ENCODE results near the gene ZNF544. TPM values are rescaled to one million over a fixed set of nuclear protein-coding genes. Genes with fewer than 3 reads are reported as not detected.

The ZNF544 gene
- polyA plus RNA-seq, 6 donors from 2014 or later = 16.4 to 41.1 (median 23.1) TPM

DNA sequence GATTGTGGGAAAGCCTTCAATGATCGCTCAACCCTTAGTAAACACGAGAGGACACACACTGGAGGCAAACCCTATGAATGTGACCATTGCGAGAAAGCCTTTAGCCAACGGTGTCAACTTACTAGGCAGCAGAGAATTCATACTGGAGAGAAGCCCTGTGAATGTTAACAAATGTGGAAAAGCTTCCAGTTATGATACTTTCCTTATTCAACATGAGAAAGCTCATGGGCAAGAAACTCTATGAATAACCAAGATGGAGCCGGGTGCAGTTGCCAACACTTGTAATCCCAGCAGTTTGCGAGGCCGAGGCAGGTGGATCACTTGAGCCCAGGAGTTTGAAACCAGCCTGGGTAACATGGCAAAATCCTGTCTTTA lies 34.2 kb downstream of the ZNF544 start:
- Mint-ChIP-seq H3K4me3 (peak overlapping the region in 1 of 8 donors; percentile 20), H3K9me3 (peaks cover 2 to 97% (median 64%) of the 10 kb centered on the region in 7 donors), H3K27ac (peak overlapping the region in 2 of 6 donors; percentile 61 to 76), H3K27me3 (no peaks in the 10 kb centered on the region), H3K4me1 (peaks cover 0 to under 1% (median 0%) of the 10 kb centered on the region in 3 donors), H3K36me3 (peaks cover 23 to 35% of the 10 kb centered on the region in 2 donors)
- DNase-seq (no peak), ATAC-seq (ENCODE audit: low read depth in 2 of 2) (no peak)

- H3K9me3 Mint-ChIP-seq = peaks cover 0 to 94% (median 50%) of the 10 kb centered on the region in 7 donors
- no peak for ATAC-seq (ENCODE audit: low read depth in 2 of 2)
- H3K4me3 Mint-ChIP-seq = peak overlapping the region in 1 of 8 donors; percentile 16
- no peaks in the 10 kb centered on the region for H3K27me3 Mint-ChIP-seq
- H3K4me1 Mint-ChIP-seq = no peaks in the 10 kb centered on the region
- H3K27ac Mint-ChIP-seq = no peak overlapping the region
- DNase-seq = no peak
- H3K36me3 Mint-ChIP-seq = peaks cover 11 to 27% of the 10 kb centered on the region in 2 donors
Observed at GRCh38 chr19:58265100-58265499, 36.4 kb downstream of the ZNF544 start.

DNA sequence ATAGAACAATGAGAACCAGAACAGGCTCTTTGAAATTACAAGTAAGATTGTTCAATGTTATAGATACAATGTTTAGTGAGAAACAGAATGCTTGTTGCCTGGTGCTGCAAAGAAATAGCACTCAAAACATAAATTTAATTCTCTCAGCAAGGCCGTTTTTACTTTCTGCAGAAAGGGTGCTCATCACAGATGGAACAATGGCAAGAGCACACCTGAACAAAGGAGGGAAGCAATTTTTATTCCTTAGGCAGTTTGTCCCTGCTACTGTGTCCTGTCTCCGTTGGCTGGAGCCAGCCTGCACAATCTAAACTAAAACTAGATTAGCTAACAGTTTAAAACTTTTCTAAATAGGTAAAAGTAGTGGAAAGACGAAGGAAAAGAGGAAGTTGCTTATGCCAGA lies 39.6 kb downstream of the ZNF544 start:
- H3K27ac Mint-ChIP-seq = no peak overlapping the region
- DNase-seq (no peak), ATAC-seq (ENCODE audit: low read depth in 2 of 2) (no peak)
- H3K36me3 Mint-ChIP-seq = peaks cover 4 to 30% of the 10 kb centered on the region in 2 donors
- no peak overlapping the region for H3K4me3 Mint-ChIP-seq
- peaks cover 0 to 86% (median 41%) of the 10 kb centered on the region in 7 donors for H3K9me3 Mint-ChIP-seq
- H3K4me1 Mint-ChIP-seq = no peaks in the 10 kb centered on the region
- no peaks in the 10 kb centered on the region for H3K27me3 Mint-ChIP-seq

GRCh38 chr19:58274771-58275201 lies 46.1 kb downstream of the ZNF544 start:
- H3K4me3 Mint-ChIP-seq = peak overlapping the region in 1 of 8 donors; percentile 71
- H3K27ac Mint-ChIP-seq = no peak overlapping the region
- no peak for DNase-seq
- no peaks in the 10 kb centered on the region for H3K27me3 Mint-ChIP-seq
- ATAC-seq (ENCODE audit: low read depth in 2 of 2) = no peak
- H3K4me1 Mint-ChIP-seq = peaks cover 11 to 26% (median 16%) of the 10 kb centered on the region in 3 donors
- H3K9me3 Mint-ChIP-seq = peaks cover 0 to 35% (median 14%) of the 10 kb centered on the region in 7 donors
- H3K36me3 Mint-ChIP-seq = peaks cover 11 to 38% of the 10 kb centered on the region in 2 donors

GRCh38 chr19:58275564-58275963 lies 46.9 kb downstream of the ZNF544 start:
- DNase-seq (no peak), ATAC-seq (ENCODE audit: low read depth in 2 of 2) (no peak)
- peaks cover 0 to 30% (median 10%) of the 10 kb centered on the region in 7 donors for H3K9me3 Mint-ChIP-seq
- H3K27ac Mint-ChIP-seq = peak overlapping the region in 1 of 6 donors; percentile 62
- no peak overlapping the region for H3K4me3 Mint-ChIP-seq
- H3K27me3 Mint-ChIP-seq = no peaks in the 10 kb centered on the region
- H3K4me1 Mint-ChIP-seq = peaks cover 17 to 34% (median 24%) of the 10 kb centered on the region in 3 donors
- peaks cover 8 to 30% of the 10 kb centered on the region in 2 donors for H3K36me3 Mint-ChIP-seq

DNA sequence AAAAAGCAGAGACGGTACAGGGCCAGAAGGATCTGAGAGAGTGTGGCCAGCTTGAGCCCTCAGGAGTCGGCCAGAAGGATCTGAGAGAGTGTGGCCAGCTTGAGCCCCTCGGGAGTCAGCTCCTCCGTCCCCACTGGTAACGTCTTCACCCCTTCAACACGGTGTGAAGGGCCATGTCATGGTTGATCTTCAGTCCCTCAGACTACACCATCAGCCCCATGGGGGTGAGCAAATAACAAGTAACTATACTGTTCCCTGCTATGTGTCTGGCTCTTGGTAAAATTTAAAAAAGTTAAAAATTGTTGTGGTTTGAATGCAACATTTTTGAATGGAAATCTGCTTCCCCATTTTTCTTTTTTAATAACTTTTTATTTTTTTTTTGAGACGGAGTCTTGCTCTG lies 48.5 kb downstream of the ZNF544 start:
- Mint-ChIP-seq H3K4me3 (peak overlapping the region; percentile 60 to 98 (median 91)), H3K4me1 (peaks cover 27 to 42% (median 35%) of the 10 kb centered on the region in 3 donors), H3K27ac (peak overlapping the region in 2 of 6 donors; percentile 62 to 73), H3K36me3 (peaks cover 8 to 16% of the 10 kb centered on the region in 2 donors), H3K27me3 (no peaks in the 10 kb centered on the region), H3K9me3 (peaks cover 0 to 14% (median 2%) of the 10 kb centered on the region in 7 donors)
- ATAC-seq (ENCODE audit: low read depth in 2 of 2) = no peak
- DNase-seq = no peak

- Mint-ChIP-seq H3K4me1 (peaks cover 32 to 42% (median 35%) of the 10 kb centered on the region in 3 donors), H3K27ac (peak overlapping the region; percentile 6 to 97 (median 94)), H3K4me3 (peak overlapping the region; percentile 83 to 98 (median 96)), H3K9me3 (peaks cover 0 to 11% (median 2%) of the 10 kb centered on the region in 7 donors), H3K36me3 (peaks cover 8 to 16% of the 10 kb centered on the region in 2 donors), H3K27me3 (no peaks in the 10 kb centered on the region)
- ATAC-seq (ENCODE audit: low read depth in 2 of 2) (peak in 1 of 2 donors; percentile 3), DNase-seq (no peak)
Observed at GRCh38 chr19:58277748-58278540, 49.2 kb downstream of the ZNF544 start.

DNA sequence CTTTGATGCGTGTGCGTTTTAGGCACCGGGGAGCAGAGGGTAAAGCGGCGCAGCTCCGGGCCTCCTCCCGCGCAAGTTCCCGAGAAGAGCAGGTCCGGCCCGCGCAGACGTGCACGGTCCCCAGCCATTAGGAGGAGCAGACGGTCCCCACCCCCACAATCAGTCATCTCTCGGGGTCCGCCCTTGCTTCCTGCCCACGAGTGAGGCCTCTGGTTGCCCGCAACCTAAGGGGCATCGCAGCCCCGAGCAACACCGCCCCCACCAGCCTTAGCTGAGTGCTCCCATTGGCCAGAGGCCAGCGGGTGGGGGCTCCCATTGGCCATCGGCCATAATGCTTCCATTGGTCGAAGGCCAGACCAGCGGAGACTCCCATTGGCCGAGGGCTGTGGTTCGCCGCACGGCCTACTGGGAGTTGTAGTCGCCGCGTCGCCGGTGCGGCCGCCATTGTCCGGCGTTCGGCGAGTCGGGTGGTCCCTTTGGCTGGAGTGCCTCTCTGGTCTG lies 49.9 kb downstream of the ZNF544 start, which contains the start of gene ZNF8:
Gene ZNF8, plus strand, starts transcription at position 415 of the 501 bp plus-strand sequence. CDS start 127 bp downstream, outside the sequence.
- H3K9me3 Mint-ChIP-seq = peaks cover 0 to 8% (median 2%) of the 10 kb centered on the region in 7 donors
- H3K27ac Mint-ChIP-seq = peak within 1 kb of the TSS; percentile 63 to 97 (median 94)
- peaks cover 33 to 42% (median 35%) of the 10 kb centered on the region in 3 donors for H3K4me1 Mint-ChIP-seq
- no peaks in the 10 kb centered on the region for H3K27me3 Mint-ChIP-seq
- H3K36me3 Mint-ChIP-seq = peaks cover 8 to 16% of the 10 kb centered on the region in 2 donors
- H3K4me3 Mint-ChIP-seq = peak within 1 kb of the TSS; percentile 83 to 98 (median 96)
- DNase-seq (peak; percentile 96), ATAC-seq (ENCODE audit: low read depth in 2 of 2) (peak; percentile 96 to 97)

- Mint-ChIP-seq H3K4me1 (peaks cover 33 to 42% (median 35%) of the 10 kb centered on the region in 3 donors), H3K36me3 (peaks cover 6 to 14% of the 10 kb centered on the region in 2 donors), H3K27ac (peak overlapping the region; percentile 63 to 97 (median 89)), H3K27me3 (no peaks in the 10 kb centered on the region), H3K4me3 (peak overlapping the region; percentile 83 to 98 (median 96)), H3K9me3 (peaks cover 0 to 8% (median 2%) of the 10 kb centered on the region in 7 donors)
- no peak for ATAC-seq (ENCODE audit: low read depth in 2 of 2)
- DNase-seq = no peak
Observed at GRCh38 chr19:58279042-58279924, 50.6 kb downstream of the ZNF544 start.

DNA sequence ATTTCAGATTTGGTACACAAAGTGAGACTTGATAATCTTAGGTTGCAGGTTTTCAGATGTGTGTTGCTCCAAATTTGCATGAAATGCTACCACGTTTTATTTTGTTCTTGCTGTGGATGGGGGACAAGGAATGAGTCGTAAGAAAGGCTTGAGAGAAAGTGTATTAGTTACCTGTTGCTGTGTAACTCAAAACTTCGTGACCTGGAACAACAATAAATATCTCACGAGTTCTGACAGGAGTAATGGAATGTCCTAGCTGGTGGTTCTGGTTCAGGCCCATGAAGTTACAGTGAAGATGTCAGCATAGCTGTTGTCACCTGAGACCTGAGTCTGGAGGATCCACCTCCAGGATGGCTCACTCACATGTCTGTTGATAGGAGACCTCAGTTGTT lies 51.2 kb downstream of the ZNF544 start:
- H3K4me3 Mint-ChIP-seq = peak overlapping the region; percentile 83 to 98 (median 96)
- ATAC-seq (ENCODE audit: low read depth in 2 of 2) (no peak), DNase-seq (no peak)
- H3K36me3 Mint-ChIP-seq = peaks cover 0 to 7% of the 10 kb centered on the region in 2 donors
- peaks cover 33 to 42% (median 35%) of the 10 kb centered on the region in 3 donors for H3K4me1 Mint-ChIP-seq
- no peaks in the 10 kb centered on the region for H3K27me3 Mint-ChIP-seq
- H3K27ac Mint-ChIP-seq = peak overlapping the region in 2 of 6 donors; percentile 54 to 72
- H3K9me3 Mint-ChIP-seq = peaks cover 0 to 5% (median 0%) of the 10 kb centered on the region in 7 donors

GRCh38 chr19:58284199-58284598 lies 55.5 kb downstream of the ZNF544 start:
- peak overlapping the region in 1 of 8 donors; percentile 42 for H3K4me3 Mint-ChIP-seq
- peaks cover 5 to 25% of the 10 kb centered on the region in 2 donors for H3K36me3 Mint-ChIP-seq
- no peaks in the 10 kb centered on the region for H3K27me3 Mint-ChIP-seq
- peaks cover 21 to 30% (median 27%) of the 10 kb centered on the region in 3 donors for H3K4me1 Mint-ChIP-seq
- no peak overlapping the region for H3K27ac Mint-ChIP-seq
- ATAC-seq (ENCODE audit: low read depth in 2 of 2) = no peak
- peaks cover 0 to 2% (median 0%) of the 10 kb centered on the region in 7 donors for H3K9me3 Mint-ChIP-seq
- DNase-seq = no peak

DNA sequence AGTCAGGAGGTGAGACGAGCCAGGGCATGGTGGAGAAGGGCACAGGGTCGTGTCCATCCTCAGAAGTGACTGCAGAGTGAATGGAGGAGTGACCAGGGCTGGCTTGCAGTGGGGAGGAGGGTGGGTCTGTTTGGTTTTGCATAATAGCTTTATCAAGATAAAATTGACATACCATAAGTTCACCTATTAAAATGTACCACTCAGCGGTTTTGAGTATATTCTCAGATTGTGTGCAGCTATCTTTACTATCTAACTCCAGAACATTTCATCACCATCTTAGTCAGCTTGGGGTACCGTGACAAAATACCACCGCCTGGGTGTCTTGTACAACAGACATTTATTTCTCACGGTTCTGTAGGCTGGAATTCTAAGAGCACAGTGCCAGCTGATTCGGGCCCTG lies 63.2 kb downstream of the ZNF544 start:
- H3K27ac Mint-ChIP-seq = no peak overlapping the region
- peak overlapping the region in 1 of 8 donors; percentile 42 for H3K4me3 Mint-ChIP-seq
- peaks cover 6 to 39% (median 26%) of the 10 kb centered on the region in 7 donors for H3K9me3 Mint-ChIP-seq
- H3K36me3 Mint-ChIP-seq = peaks cover 36 to 58% of the 10 kb centered on the region in 2 donors
- DNase-seq (no peak), ATAC-seq (ENCODE audit: low read depth in 2 of 2) (no peak)
- H3K27me3 Mint-ChIP-seq = no peaks in the 10 kb centered on the region
- peaks cover 0 to 4% (median 4%) of the 10 kb centered on the region in 3 donors for H3K4me1 Mint-ChIP-seq
